CD14-positive monocyte (primary cell): ENCODE data around the gene STEAP3. TPM values are rescaled to one million over a fixed set of nuclear protein-coding genes. Genes with fewer than 3 reads are reported as not detected.

Experiments
- DNase-seq, 3 donors: peaks; one replicate each; pipeline ENCODE4 v3.0.0-alpha.2; 2011 to 2022
- H2AFZ ChIP-seq: 2 replicates; pipeline ENCODE4 v1.6.0; 2012; ENCODE audit warnings: mild to moderate bottlenecking, low read depth, low read length, inconsistent platforms; ENCODE audit not compliant: insufficient read depth, poor library complexity, severe bottlenecking
- H3K27ac ChIP-seq, 2 donors: 1 replicate in 1 of 2; 2 replicates in 1 of 2; pipeline ENCODE4 v1.5.1; 2012 to 2013; ENCODE audit warnings: low read length in 2 of 2, control low read depth in 1 of 2, inconsistent platforms in 1 of 2, low read depth in 1 of 2, mild to moderate bottlenecking in 1 of 2
- H3K27me3 ChIP-seq, 2 donors: one replicate each; pipeline versions ENCODE4 v1.6.0 to v1.6.1; 2011 to 2013; ENCODE audit warnings: low read length in 2 of 2; ENCODE audit not compliant: control insufficient read depth in 2 of 2, insufficient read depth in 2 of 2
- H3K36me3 ChIP-seq, 2 donors: replicated peaks in 1 of 2; 1 replicate in 1 of 2; 2 replicates in 1 of 2; pipeline versions ENCODE4 v1.5.1 to v1.6.1; 2012 to 2013; ENCODE audit warnings: low read length in 2 of 2, control low read depth in 1 of 2, inconsistent platforms in 1 of 2, mild to moderate bottlenecking in 1 of 2; ENCODE audit not compliant: insufficient read depth in 2 of 2, control insufficient read depth in 1 of 2
- H3K4me1 ChIP-seq, 2 donors: 1 replicate in 1 of 2; 2 replicates in 1 of 2; pipeline versions ENCODE4 v1.5.1 to v1.6.1; 2012 to 2013; ENCODE audit warnings: low read length in 2 of 2, control low read depth in 1 of 2, inconsistent platforms in 1 of 2, mild to moderate bottlenecking in 1 of 2, moderate library complexity in 1 of 2; ENCODE audit not compliant: insufficient read depth in 2 of 2, control insufficient read depth in 1 of 2
- H3K4me2 ChIP-seq: replicated peaks from 2 replicates; pipeline ENCODE3; 2012; ENCODE audit warnings: low read length, moderate library complexity, mild to moderate bottlenecking; ENCODE audit not compliant: poor library complexity, severe bottlenecking; ENCODE audit errors: extremely low read depth
- H3K4me3 ChIP-seq, 3 experiments: fragments of 200-600 bp in 1 of 3; sonication (generic) in 1 of 3; replicated peaks in 1 of 3; 1 replicate in 2 of 3; 2 replicates in 1 of 3; pipeline ENCODE4 v1.5.1; 2011 to 2013; ENCODE audit warnings: low read length in 3 of 3, mild to moderate bottlenecking in 3 of 3, control low read depth in 2 of 3, low read depth in 2 of 3, inconsistent platforms in 1 of 3, moderate library complexity in 1 of 3
- H3K79me2 ChIP-seq: 2 replicates; pipeline ENCODE4 v1.6.0; 2012; ENCODE audit warnings: mild to moderate bottlenecking, control low read depth, inconsistent platforms, low read length, moderate library complexity; ENCODE audit not compliant: insufficient read depth
- H3K9ac ChIP-seq: 2 replicates; pipeline ENCODE4 v1.6.0; 2017; ENCODE audit warnings: low read length, mild to moderate bottlenecking; ENCODE audit not compliant: insufficient read depth, poor library complexity, severe bottlenecking
- H3K9me3 ChIP-seq, 2 donors: replicated peaks in 1 of 2; 1 replicate in 1 of 2; 2 replicates in 1 of 2; pipeline versions ENCODE4 v1.5.1 to v1.6.1; 2012 to 2013; ENCODE audit warnings: low read length in 2 of 2, control low read depth in 1 of 2; ENCODE audit not compliant: control insufficient read depth in 1 of 2, insufficient read depth in 1 of 2
- H4K20me1 ChIP-seq: 2 replicates; pipeline ENCODE4 v1.6.0; 2012; ENCODE audit warnings: mild to moderate bottlenecking, low read length, control low read depth, moderate library complexity; ENCODE audit not compliant: insufficient read depth
- H3K27ac Mint-ChIP-seq, 7 donors: one replicate each; pipeline ENCODE4 v1.8.0; 2020; ENCODE audit warnings: mild to moderate bottlenecking in 7 of 7, mixed read lengths in 7 of 7, moderate library complexity in 6 of 7, inconsistent platforms in 2 of 7
- H3K27me3 Mint-ChIP-seq, 3 donors: one replicate each; pipeline ENCODE4 v1.8.0; 2021 to 2022; ENCODE audit warnings: low read depth in 3 of 3, mild to moderate bottlenecking in 3 of 3, mixed read lengths in 3 of 3, moderate library complexity in 3 of 3, inconsistent platforms in 1 of 3
- H3K36me3 Mint-ChIP-seq, 2 donors: one replicate each; pipeline ENCODE4 v1.8.0; 2020; ENCODE audit warnings: mixed read lengths in 2 of 2, inconsistent platforms in 1 of 2, mild to moderate bottlenecking in 1 of 2
- H3K4me1 Mint-ChIP-seq: one replicate; pipeline ENCODE4 v1.8.0; 2020; ENCODE audit warnings: mild to moderate bottlenecking, mixed read lengths
- H3K4me3 Mint-ChIP-seq, 2 donors: one replicate each; pipeline ENCODE4 v1.8.0; 2020; ENCODE audit warnings: mild to moderate bottlenecking in 2 of 2, mixed read lengths in 2 of 2, moderate library complexity in 1 of 2
- H3K9me3 Mint-ChIP-seq, 7 donors: one replicate each; pipeline ENCODE4 v1.8.0; 2020 to 2022; ENCODE audit warnings: mixed read lengths in 7 of 7, mild to moderate bottlenecking in 6 of 7, moderate library complexity in 6 of 7, inconsistent platforms in 2 of 7
- WGBS: methylation state at CpG from one replicate; pipeline ENCODE4 v1.1.5; 2013; ENCODE audit warnings: missing lambda C conversion rate; ENCODE audit not compliant: insufficient coverage; 5-methylcytosine and 5-hydroxymethylcytosine counted together
- intact Hi-C, 2 donors: fragments of 100-400 bp; cut with micrococcal nuclease; formaldehyde crosslinking; loops; one replicate each; pipeline versions ENCODE4 v1.15.0 to v1.15.1; 2023
- polyA plus RNA-seq, 3 donors: library from polyadenylated mRNA; depleted of rRNA in 1 of 3; unstranded in 2 of 3; stranded (reverse) in 1 of 3; fragments of 300-500 nt in 2 of 3; fragments of >200 nt in 1 of 3; fragmentation: Illumina TruSeq in 2 of 3; gene quantifications; 1 replicate in 2 of 3; 2 replicates in 1 of 3; pipeline ENCODE4 v1.2.3, GENCODE V29; 2012 to 2021
- TF ChIP-seq, protein P1 (sequence below): fragments of 200-600 bp; IDR thresholded peaks from one replicate; pipeline ENCODE4 v1.8.0; 2022; ENCODE audit warnings: antibody characterized with exemption, mild to moderate bottlenecking

The STEAP3 gene
- polyA plus RNA-seq, 3 donors = 3.0 to 10.7 (median 3.3) TPM

DNA sequence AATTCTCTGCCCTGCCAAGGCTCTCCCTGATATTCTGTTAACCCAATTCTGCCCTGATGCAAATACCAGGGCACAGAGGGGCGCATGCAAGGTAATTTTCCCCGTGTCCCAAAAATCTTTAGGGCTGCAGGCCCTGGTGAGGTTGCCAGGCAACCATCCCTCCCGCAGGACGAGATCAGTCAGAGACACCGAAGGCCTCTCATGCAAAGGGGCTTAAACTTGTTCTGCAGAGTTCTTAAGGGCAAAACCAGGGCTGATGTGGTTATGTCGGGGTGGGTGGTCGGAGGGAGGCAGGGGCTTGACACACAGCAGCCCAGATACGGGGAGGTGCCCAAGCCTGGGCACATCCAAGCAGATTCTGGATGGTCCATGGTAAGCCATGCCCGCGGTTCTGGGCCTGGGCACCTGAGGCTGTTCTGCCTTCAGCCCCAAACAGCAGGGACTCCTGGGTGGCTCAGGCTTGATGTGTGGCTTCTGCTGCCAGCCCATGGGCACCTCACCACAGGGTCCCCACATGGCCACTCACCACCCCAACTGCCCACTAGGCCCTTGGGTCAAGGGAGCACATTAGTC is 27.2 kb downstream of the STEAP3 start:
- DNase-seq = no peak
- no peaks in the 10 kb centered on the region for H3K27me3 ChIP-seq
- H3K4me3 ChIP-seq = no peak overlapping the region
- Mint-ChIP-seq H3K27me3 (peaks cover 0 to 4% (median 0%) of the 10 kb centered on the region in 3 donors), H3K36me3 (peaks cover 48 to 60% of the 10 kb centered on the region in 2 donors), H3K9me3 (peaks cover 0 to 2% (median 0%) of the 10 kb centered on the region in 7 donors), H3K4me1 (no peaks in the 10 kb centered on the region), H3K4me3 (no peak overlapping the region), H3K27ac (no peak overlapping the region)
- H4K20me1 ChIP-seq = no peaks in the 10 kb centered on the region
- H3K36me3 ChIP-seq = peaks cover 14 to 95% of the 10 kb centered on the region in 2 donors
- H3K4me1 ChIP-seq = no peaks in the 10 kb centered on the region
- no peak overlapping the region for H3K9ac ChIP-seq
- intact Hi-C loops = no loop called here
- no peak overlapping the region for H3K4me2 ChIP-seq
- no peak overlapping the region for H2AFZ ChIP-seq
- TF ChIP-seq, protein P1, sequence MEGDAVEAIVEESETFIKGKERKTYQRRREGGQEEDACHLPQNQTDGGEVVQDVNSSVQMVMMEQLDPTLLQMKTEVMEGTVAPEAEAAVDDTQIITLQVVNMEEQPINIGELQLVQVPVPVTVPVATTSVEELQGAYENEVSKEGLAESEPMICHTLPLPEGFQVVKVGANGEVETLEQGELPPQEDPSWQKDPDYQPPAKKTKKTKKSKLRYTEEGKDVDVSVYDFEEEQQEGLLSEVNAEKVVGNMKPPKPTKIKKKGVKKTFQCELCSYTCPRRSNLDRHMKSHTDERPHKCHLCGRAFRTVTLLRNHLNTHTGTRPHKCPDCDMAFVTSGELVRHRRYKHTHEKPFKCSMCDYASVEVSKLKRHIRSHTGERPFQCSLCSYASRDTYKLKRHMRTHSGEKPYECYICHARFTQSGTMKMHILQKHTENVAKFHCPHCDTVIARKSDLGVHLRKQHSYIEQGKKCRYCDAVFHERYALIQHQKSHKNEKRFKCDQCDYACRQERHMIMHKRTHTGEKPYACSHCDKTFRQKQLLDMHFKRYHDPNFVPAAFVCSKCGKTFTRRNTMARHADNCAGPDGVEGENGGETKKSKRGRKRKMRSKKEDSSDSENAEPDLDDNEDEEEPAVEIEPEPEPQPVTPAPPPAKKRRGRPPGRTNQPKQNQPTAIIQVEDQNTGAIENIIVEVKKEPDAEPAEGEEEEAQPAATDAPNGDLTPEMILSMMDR = no peak
- no peaks in the 10 kb centered on the region for H3K79me2 ChIP-seq
- H3K9me3 ChIP-seq = no peaks in the 10 kb centered on the region
- WGBS = 98% methylated on average over 10 of the region's 10 CpGs
- H3K27ac ChIP-seq = no peak overlapping the region

DNA sequence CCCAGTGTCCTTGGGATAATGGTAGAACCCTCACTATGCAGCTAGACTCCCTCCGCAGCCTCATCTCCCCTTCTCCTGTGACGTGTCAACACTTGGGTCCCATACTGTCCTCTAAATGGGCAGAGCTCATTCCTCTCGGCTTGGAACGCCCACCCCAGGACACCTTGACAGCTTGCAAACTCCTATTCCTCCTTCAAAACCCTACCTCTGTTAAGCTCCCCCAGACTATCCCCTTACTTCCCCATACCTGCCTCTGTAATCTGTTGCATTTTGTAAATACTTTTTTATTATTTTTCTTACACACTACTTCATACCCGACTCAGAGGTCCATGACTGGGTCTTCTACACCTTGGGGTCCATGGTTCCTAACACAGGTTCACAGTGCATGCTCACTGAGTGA is 28.0 kb downstream of the STEAP3 start:
- Mint-ChIP-seq H3K27ac (no peak overlapping the region), H3K4me1 (no peaks in the 10 kb centered on the region), H3K27me3 (peaks cover 0 to 4% (median 0%) of the 10 kb centered on the region in 3 donors), H3K4me3 (no peak overlapping the region), H3K9me3 (peaks cover 0 to 2% (median 0%) of the 10 kb centered on the region in 7 donors), H3K36me3 (peaks cover 48 to 61% of the 10 kb centered on the region in 2 donors)
- H3K9ac ChIP-seq = no peak overlapping the region
- peaks cover 17 to 95% of the 10 kb centered on the region in 2 donors for H3K36me3 ChIP-seq
- no peak overlapping the region for H2AFZ ChIP-seq
- H3K4me1 ChIP-seq = no peaks in the 10 kb centered on the region
- TF ChIP-seq, protein P1 = no peak
- H4K20me1 ChIP-seq = no peaks in the 10 kb centered on the region
- intact Hi-C loops = no loop called here
- no peaks in the 10 kb centered on the region for H3K27me3 ChIP-seq
- H3K4me2 ChIP-seq = no peak overlapping the region
- no peaks in the 10 kb centered on the region for H3K79me2 ChIP-seq
- no peak overlapping the region for H3K4me3 ChIP-seq
- no peak for DNase-seq
- H3K27ac ChIP-seq = no peak overlapping the region
- whole genome bisulfite sequencing = 97% methylated on average over 5 of the region's 5 CpGs
- H3K9me3 ChIP-seq = no peaks in the 10 kb centered on the region
